Heart right ventricle (tissue), 16 donors: ENCODE data around the gene TTC21A. TPM values are rescaled to one million over a fixed set of nuclear protein-coding genes. Genes with fewer than 3 reads are reported as not detected.

Experiments
- ATAC-seq, 8 donors: fragments of 200-7000 bp; cut with Tn5 transposase; one replicate each; pipeline ENCODE4 v1.9.1; 2020; ENCODE audit warnings: mild to moderate bottlenecking in 8 of 8, moderate library complexity in 8 of 8, moderate number of reproducible peaks in 1 of 8
- DNase-seq, 2 donors: peaks; one replicate each; pipeline ENCODE4 v3.0.0-alpha.2; 2020
- H3K27ac ChIP-seq, 10 donors: fragments of 200-600 bp; sonication (generic) in 2 of 10; one replicate each; pipeline versions ENCODE4 v1.5.0 to v1.8.0; 2020 to 2022; ENCODE audit warnings: mild to moderate bottlenecking in 3 of 10
- H3K27me3 ChIP-seq, 7 donors: fragments of 200-600 bp; one replicate each; pipeline ENCODE4 v1.8.0; 2021 to 2022; ENCODE audit warnings: mild to moderate bottlenecking in 2 of 7
- H3K36me3 ChIP-seq, 9 donors: fragments of 200-600 bp; sonication (generic) in 1 of 9; one replicate each; pipeline versions ENCODE4 v1.5.0 to v1.8.0; 2020 to 2022; ENCODE audit warnings: mild to moderate bottlenecking in 2 of 9
- H3K4me1 ChIP-seq, 9 donors: fragments of 200-600 bp; sonication (generic) in 1 of 9; one replicate each; pipeline versions ENCODE4 v1.5.0 to v1.8.0; 2020 to 2022; ENCODE audit warnings: mild to moderate bottlenecking in 4 of 9
- H3K4me3 ChIP-seq, 10 donors: fragments of 200-600 bp; sonication (generic) in 2 of 10; one replicate each; pipeline versions ENCODE4 v1.5.0 to v1.8.0; 2020 to 2022; ENCODE audit warnings: mild to moderate bottlenecking in 7 of 10, moderate library complexity in 2 of 10
- H3K9me3 ChIP-seq, 11 donors: fragments of 200-600 bp in 10 of 11; sonication (generic) in 2 of 11; one replicate each; pipeline versions ENCODE4 v1.5.0 to v1.8.0; 2013 to 2022; ENCODE audit warnings: mild to moderate bottlenecking in 2 of 11, control low read depth in 1 of 11, moderate library complexity in 1 of 11
- CTCF ChIP-seq, 9 donors: fragments of 200-600 bp; sonication (generic) in 2 of 9; IDR thresholded peaks; one replicate each; pipeline versions ENCODE4 v1.5.0 to v1.8.0; 2021 to 2022; ENCODE audit warnings: antibody characterized with exemption in 9 of 9, mild to moderate bottlenecking in 5 of 9, moderate library complexity in 1 of 9
- WGBS, 2 donors: extraction: QIAGEN DNeasy Blood & Tissue Kit; methylation state at CpG; one replicate each; pipeline ENCODE4 v1.1.7; 2013; ENCODE audit warnings: inconsistent platforms in 1 of 2; 5-methylcytosine and 5-hydroxymethylcytosine counted together
- intact Hi-C, 10 donors: fragments of 100-400 bp; cut with DNase I; formaldehyde crosslinking; loops; one replicate each; pipeline versions ENCODE4 v1.11.1 to v1.14.2; 2022
- polyA plus RNA-seq, 2 donors: library from polyadenylated mRNA; stranded (reverse); fragments of 200-250 nt; gene quantifications; one replicate each; pipeline ENCODE4 v1.2.3, GENCODE V29; 2013
- total RNA-seq, 10 donors: library from RNA; stranded (reverse); fragmentation: NEBNext Ultra II Directional in 3 of 10; extraction: Animal tissue kit (Norgen Biotek cat#: 25700) in 3 of 10; gene quantifications; one replicate each; pipeline versions ENCODE4 v1.2.1 to v1.2.4, GENCODE V29; 2021 to 2023
- donor health status: Arrhythmogenic right ventricular cardiomyopathy.
- donor health status: ischemic (EF 13 %, LVEDD 7.1; RV severe dilation, severe dysfunction).
- donor health status: healthy with polysubstance abuse.
- donor health status: DM: no; HTN: yes; CAD: no.
- donor health status: DM: no; HTN: no; CAD: no.
- donor health status: ischemic (EF 25% LVEDD 6.9; RV normal size, moderate dysfunction).
- donor health status: ischemic (EF 25% LVEDD 5.7; RV mildly dilated, moderate dysfunction).
- donor health status: healthy.
- donor health status: DM: yes; HTN: yes; CAD: no.
- donor health status: Ischemic cardiomyopathy.
- donor health status: ischemic (EF 35%, LVEDD 5.7; RV mildly dilated, moderate dysfunction).
- donor health status: nonischemic (EF 11% LVEDD 7.7; RV severe dilation, severe dysfunction).
- donor health status: DM: yes; HTN: yes; CAD: no.
- donor health status: PGD.
- donor health status: ischemic (EF 29% LVEDD 5.4; RV normal size, mild dysfunction).
- donor health status: nonischemic (EF 23%, LVEDD 6.1; RV moderate dilation, normal function).

Gene TTC21A
- total and polyA plus RNA-seq, 12 donors = 0.80 to 7.5 (median 1.5) TPM

DNA sequence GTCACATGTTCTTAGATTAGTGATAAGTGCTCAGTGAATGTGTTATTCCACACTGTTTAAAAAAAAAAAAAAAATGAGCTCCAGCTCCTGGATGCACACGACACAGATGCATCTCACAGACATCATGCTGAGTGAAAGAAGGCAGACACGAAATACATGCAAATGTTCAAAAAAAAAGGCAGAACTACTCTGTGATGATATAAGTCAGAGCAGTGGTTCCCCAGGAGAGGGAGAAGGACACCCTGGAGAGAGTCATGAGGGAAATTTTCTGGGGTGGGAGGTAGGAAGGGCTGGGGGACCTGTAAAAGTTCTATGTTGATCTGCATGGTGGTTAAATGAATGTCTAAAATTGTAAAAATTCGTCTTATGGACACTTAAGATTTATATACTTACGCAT lies 41.6 kb downstream of the TTC21A start:
- peaks cover 43 to 82% (median 71%) of the 10 kb centered on the region in 9 donors for H3K4me1 ChIP-seq
- intact Hi-C loops = loop anchor here in 2 of 10 donors (5.0 to 10.0 kb wide), 2 partner anchors 38 to 236 kb away; partner anchors contain the start of gene SLC25A38 (in 1 of the 2)
- H3K27me3 ChIP-seq = no peaks in the 10 kb centered on the region
- peak overlapping the region in 8 of 10 donors; percentile 24 to 100 (median 100) for H3K27ac ChIP-seq
- DNase-seq (no peak), ATAC-seq (no peak)
- H3K4me3 ChIP-seq = peak overlapping the region in 2 of 10 donors; percentile 18 to 34
- H3K9me3 ChIP-seq = no peaks in the 10 kb centered on the region
- WGBS, 2 donors = 69 to 80% methylated on average over 4 of the region's 4 CpGs
- H3K36me3 ChIP-seq = peaks cover 0 to 27% (median 23%) of the 10 kb centered on the region in 9 donors
- TF ChIP-seq CTCF (IDR thresholded peaks at IDR 0.05) = no peak

DNA sequence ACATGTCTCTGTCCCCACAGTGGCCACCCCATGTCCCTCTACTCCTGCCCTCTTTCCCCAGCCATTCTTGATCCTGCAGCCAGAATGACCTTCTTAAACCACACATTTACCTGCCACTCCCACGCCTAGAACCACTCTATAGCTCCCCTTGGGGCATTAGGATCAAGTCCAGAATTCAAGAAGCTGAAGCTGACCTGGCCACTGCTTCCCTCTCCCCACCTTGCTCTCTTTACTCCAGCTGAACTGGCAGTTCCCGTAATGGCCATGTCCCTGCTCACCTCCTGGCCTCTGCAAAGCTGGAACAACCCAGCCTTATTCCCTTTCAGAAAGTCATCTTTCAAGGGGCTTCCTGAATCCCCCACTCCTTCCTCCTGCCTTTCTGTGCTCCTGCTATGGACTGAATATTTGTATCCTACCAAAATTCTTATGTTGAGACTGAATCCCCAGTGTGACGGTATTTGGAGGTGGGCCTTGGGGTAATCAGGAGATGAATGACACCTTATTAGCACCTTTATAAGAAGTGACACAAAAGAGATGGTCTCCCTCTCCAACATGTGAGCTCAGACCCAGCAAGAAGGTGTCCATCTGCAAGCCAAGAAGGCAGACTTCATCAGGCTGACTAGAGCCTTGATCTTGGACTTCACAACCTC lies 42.1 kb downstream of the TTC21A start:
- H3K27me3 ChIP-seq = no peaks in the 10 kb centered on the region
- H3K9me3 ChIP-seq = no peaks in the 10 kb centered on the region
- ATAC-seq (no peak), DNase-seq (no peak)
- intact Hi-C loops = loop anchor here in 2 of 10 donors (5.0 to 10.0 kb wide), 2 partner anchors 38 to 235 kb away; partner anchors contain the start of gene SLC25A38 (in 1 of the 2)
- H3K4me1 ChIP-seq = peaks cover 43 to 86% (median 76%) of the 10 kb centered on the region in 9 donors
- peak overlapping the region in 9 of 10 donors; percentile 12 to 100 (median 100) for H3K27ac ChIP-seq
- H3K36me3 ChIP-seq = peaks cover 0 to 21% (median 17%) of the 10 kb centered on the region in 9 donors
- H3K4me3 ChIP-seq = peak overlapping the region in 3 of 10 donors; percentile 10 to 98 (median 90)
- TF ChIP-seq CTCF (IDR thresholded peaks at IDR 0.05) = no peak
- WGBS, 2 donors = 81 to 87% methylated on average over 3 of the region's 3 CpGs

DNA sequence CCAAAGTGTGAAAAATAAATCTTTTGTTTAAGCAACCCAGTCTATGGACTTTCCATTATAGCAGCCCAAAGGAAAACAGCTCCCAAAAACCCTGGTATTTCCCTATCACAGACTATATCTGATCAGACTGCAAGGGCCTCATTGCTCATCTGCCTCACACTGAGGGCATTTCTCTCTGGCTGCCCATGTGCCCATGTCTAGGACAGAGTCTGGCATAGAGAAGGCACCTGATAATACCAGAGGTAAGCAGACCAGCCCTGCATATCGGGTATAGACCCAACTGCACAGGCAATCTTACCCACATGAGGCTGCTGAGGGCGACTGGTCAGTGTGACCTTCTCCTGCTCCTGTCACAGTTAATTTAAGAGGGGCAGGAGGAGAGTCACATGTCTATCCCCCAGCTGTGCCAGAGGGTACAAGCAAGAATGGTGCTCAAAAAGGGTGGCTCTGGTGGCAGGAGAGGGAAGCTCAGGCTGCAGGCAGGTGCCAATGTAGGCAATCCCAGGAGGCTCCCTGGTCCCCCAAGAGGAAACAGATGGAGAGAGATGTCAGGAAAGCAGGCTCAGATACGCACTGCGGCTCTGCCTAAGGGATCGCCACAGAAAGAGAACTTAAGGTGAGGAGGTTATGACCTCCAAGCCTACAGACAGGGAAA lies 42.8 kb downstream of the TTC21A start:
- intact Hi-C loops = no loop called here
- H3K36me3 ChIP-seq = peaks cover 0 to 15% (median 11%) of the 10 kb centered on the region in 9 donors
- peak in 1 of 9 donors; percentile 30 for TF ChIP-seq CTCF (IDR thresholded peaks at IDR 0.05)
- peak overlapping the region; percentile 97 to 100 (median 100) for H3K27ac ChIP-seq
- DNase-seq (no peak), ATAC-seq (no peak)
- H3K9me3 ChIP-seq = no peaks in the 10 kb centered on the region
- WGBS, 2 donors = 34% methylated on average over 5 of the region's 5 CpGs
- H3K27me3 ChIP-seq = no peaks in the 10 kb centered on the region
- H3K4me1 ChIP-seq = peaks cover 43 to 86% (median 76%) of the 10 kb centered on the region in 9 donors
- H3K4me3 ChIP-seq = peak overlapping the region in 9 of 10 donors; percentile 90 to 99 (median 96)

DNA sequence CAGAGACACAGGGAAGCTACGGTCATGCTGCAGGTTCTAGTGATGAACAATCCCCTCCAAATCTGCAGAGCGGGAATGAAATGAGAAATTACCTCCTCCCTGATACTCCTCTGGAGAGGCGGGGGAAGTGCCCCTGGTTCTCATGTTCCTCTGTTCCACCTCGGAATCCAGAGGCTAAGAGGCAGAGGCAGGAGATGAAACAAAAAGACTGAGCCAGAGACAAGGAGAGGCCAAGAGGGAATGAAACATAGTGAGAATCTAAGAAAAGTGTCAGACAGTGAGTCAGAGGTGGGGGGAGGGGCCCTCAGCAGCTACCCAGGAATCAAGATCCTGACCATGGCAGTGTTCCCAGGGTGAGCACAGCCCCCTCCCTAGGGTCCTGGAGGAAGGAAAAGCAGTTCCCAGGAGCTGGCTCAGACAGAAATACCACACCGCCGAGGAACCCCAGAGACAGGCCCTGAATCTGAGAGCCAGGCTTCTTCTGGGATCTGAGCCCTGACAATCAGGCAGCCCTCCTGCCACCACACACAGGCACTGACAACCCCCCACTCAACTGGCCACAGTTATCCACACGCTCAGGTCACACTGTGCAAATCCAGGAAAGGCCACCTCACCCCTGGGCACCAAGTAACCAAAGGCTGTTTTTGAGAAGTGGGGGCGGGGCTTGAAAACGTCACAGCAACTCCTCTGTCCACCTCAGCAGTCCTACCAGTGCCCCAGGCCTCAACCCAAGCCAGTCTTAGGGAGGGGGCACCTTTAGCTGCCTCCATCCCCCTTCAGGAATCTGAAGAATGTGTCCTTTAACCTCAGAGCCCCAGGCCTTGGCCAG lies 43.5 kb downstream of the TTC21A start:
- Histone ChIP-seq H3K4me1 (peaks cover 39 to 81% (median 70%) of the 10 kb centered on the region in 9 donors), H3K9me3 (no peaks in the 10 kb centered on the region), H3K36me3 (peaks cover 0 to 8% (median 3%) of the 10 kb centered on the region in 9 donors), H3K4me3 (peak overlapping the region; percentile 77 to 99 (median 96)), H3K27ac (peak overlapping the region; percentile 97 to 100 (median 100)), H3K27me3 (no peaks in the 10 kb centered on the region)
- DNase-seq = peak; percentile 80 to 92
- WGBS, 2 donors = 26 to 29% methylated on average over 9 of the region's 9 CpGs
- no peak for TF ChIP-seq CTCF (IDR thresholded peaks at IDR 0.05)
- peak; percentile 10 to 53 (median 38) for ATAC-seq
- intact Hi-C loops = no loop called here
